ENCODE measurements around the gene ITGB2.

The ITGB2 gene

DNA sequence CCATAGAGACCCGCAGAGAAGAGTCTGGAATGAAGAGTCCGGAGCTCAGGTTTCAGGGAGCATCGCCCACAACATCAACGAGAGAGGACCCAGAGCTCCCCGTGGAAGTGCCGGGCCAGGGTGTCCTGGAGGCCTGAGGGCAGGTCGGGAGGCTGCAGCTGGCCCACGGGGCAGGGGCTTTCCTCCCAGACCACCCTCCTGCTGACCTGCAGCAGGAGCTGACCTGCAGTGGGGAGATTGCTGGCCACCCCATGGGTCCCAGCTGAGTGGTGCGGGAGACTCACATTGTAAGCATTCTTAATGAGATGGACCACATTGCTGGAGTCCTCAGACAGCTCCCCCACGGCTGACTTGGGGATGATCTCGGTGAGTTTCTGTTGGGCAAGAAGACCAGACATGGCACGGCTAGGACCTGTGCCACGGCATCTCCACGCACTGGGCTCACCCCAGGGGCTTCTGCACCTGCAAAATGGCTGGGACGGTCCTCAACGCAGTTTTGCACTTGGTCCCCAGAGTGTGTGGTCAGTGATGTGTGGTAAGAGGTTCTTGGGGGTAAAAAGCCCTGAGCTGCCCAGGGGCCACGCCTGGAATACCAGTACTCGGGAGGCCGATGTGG lies 25.9 kb downstream of the ITGB2 start:
- no peak for DNase-seq

DNA sequence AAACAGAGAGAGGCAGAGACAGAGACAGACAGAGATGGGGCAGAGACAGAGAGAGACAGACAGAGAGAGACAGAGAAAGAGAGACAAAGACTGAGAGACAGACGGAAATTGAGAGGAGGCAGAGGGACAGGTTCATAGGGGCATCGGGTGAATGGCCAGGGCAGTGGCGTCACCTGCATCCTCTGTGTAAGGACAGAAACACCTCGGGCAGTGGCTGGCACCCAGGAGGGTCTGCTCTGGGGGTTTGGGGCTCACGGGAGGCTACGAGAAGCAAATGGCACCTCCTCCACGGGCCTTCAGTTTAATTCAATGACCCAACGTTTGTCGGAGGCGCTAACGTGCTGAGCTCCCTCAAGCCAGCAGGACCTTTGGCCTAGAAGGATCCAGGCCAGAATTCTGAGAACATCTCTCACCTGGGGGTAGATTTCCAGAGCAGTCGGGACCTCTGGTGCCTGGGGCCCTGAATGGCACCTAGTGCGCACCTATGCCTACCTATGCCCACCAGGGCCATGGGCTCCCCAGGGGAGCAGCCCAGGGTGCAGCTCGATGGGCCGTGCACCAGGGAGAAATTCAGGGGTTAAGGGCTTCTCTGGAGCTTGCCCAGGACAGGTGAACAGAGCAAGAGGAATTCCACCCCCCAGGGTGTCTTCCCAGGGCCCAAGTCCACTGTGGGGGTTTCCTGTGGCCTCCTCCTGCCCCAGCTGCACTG lies 26.6 kb downstream of the ITGB2 start:
- DNase-seq: no peak

DNA sequence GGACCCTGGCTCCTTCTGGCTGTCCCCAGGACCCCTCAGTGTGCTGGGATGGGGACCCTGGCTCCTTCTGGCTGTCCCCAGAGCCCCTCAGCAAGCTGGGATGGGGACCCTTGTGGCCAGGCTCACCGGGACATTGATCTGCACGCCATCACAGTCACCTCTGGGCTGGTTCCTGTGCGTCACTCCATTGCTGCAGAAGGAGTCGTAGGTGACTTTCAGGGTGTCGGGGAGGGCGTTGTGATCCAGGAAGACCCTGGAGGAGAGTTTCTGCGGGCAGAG lies 27.5 kb downstream of the ITGB2 start:
- no peak for DNase-seq

DNA sequence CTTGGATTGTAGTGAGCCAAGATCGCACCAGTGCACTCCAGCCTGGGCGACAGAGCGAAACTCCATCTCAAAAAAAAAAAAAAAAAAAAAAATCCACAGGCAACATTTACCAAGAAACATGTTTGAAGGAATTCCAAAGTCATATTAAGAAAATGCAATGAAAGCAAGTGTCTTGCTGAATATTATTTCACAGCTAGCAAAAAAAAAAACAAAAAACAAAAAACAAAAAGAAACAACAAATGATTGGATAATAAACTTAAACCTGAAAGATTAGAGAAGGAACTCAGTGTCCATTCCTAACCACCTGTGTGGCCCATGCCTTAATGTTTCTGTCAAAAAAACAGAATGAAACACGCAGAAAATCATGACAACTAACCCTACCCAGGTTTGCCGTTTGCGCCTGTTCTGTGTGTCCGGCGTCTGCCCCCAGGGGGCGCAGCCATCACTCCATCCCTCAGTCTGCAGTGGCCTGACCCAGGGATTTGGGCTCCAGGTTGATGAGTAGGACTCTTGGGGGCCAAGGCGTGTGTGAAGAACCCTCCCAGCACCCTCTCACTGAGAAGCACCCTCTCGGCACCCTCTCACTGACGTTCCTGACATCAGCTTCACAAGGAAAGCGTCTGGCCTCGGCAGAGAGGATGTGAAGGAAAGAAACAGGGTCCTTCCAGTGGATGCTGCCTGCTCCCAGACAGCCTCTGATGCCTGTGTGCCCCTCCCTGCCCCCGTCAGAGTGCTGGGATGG lies 28.0 kb downstream of the ITGB2 start:
- no peak for DNase-seq

DNA sequence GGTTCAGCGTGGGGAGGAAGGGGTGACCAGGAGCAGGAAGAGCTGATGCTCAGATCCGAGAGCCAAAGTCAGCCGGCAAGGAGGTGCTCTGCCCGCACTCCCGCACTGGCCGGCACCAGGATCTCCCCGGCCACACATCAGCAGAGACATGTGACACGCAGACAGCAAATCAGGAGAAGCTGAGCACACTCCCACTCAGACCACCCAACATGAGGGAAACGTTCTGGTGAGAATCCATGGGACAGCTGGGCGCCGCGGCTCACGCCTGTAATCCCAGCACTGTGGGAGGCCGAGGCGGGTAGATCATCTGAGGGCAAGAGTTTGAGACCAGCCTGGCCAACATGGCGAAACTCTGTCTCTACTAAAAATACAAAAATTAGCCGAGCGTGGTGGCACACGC lies 28.6 kb downstream of the ITGB2 start:
- no peak for DNase-seq

DNA sequence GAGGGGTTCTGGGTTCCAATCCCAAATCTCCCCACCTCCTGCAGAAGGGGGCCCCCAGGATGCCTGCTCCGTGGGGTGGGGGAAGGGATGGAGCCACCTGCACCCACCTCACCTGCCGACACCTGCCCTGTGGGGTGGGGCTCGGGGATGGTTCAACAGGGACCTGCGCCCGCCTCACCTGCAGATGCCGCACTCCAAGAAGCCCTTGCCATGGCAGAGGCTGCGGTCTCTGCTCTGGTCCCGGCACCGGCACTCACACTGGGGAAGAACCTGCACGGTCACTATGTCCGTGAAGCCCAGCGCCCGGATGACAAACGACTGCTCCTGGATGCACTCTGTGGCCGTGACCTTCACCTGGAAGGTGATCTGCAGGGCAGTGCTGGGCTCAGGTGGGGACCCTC lies 29.1 kb downstream of the ITGB2 start:
- no peak for DNase-seq

DNA sequence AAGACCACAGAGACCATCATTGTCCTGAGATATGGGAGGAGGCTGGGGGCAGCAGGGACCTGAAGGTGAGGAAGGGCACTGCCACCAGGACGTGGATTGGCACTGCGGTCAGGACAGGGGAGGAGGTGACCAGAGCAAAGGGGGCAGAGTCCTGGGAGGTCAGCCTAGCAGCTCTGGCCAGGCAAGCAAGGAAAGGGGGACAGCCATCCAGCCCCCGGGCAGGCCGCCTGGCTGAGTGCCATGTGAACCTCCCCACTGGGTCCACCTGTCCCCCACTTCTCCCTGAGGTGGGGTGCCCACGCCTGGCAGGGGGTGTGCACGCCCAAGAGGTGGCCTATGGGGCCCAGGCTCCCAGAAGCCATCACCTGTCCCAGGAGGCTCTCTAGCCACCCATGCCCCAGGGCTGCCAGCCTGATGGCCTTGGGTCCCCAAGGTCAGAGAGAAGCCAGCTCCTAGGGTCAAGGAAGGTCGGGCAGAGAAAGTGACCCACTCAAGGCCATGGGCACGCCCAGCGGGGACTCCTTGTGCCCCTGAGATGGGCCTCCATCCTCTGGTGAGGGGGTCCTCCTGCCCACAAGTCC lies 29.6 kb downstream of the ITGB2 start:
- no peak for DNase-seq

DNA sequence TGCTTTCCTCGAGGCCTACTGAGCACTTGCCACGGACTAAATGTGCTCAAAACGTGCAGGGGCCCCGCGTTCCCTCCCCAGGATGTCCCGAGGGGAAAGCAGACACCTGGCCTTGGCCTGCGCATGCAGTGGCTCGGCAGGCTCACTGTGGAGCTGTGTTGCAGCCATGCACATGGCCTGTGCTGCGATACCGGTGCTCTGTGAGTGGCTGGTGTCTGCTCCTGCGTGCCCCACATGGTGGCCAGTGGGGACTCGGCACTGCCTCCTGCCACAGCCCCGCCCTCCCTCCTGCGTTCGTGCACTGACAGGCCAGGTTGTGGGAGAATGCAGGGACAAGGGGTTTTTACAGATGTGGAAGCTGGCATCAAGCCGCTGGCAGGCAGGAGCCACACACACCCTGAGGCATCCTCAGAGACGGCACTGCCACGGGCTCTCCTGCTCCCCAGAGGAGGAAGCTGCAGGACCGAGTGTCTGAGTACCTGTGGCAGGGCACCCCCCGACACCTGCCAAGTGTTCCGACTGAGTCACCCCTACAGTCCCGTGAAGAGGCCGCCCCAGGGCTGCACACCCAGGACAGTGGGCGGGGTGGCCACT lies 30.3 kb downstream of the ITGB2 start:
- no peak for DNase-seq

DNA sequence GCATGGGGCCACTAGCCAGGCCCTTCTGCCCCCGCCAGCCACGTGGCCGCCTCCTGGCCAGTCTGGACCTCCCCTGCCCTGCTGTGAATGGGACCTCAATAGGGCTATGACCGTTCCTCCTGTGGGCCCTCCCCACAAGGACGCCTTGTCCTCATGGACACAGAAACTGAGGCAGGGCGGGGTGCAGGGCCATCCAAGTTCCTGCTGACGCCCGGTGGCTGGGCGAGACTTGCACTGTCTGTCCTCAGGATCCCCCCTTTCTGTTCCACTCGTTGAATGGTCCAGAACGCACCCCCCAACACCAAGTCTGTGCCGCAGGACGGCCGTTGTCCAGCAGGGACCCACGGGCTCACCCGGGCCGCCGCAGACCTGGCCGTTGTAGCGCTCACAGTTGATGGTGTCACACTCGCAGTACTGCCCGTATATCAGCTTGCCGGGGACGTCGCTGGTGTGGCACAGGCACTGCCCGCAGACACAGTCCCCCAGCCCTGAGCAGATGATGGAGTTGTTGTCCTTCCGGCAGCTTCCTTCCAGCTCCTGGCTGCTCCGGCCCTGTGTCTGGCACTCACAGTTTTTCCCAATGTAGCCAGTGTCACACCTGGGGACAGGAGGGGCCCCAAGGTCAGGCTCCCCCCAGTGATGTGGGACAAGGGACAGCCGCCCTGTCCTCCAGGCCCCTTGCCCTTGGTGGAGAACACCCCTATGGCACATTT lies 30.9 kb downstream of the ITGB2 start:
- no peak for DNase-seq

DNA sequence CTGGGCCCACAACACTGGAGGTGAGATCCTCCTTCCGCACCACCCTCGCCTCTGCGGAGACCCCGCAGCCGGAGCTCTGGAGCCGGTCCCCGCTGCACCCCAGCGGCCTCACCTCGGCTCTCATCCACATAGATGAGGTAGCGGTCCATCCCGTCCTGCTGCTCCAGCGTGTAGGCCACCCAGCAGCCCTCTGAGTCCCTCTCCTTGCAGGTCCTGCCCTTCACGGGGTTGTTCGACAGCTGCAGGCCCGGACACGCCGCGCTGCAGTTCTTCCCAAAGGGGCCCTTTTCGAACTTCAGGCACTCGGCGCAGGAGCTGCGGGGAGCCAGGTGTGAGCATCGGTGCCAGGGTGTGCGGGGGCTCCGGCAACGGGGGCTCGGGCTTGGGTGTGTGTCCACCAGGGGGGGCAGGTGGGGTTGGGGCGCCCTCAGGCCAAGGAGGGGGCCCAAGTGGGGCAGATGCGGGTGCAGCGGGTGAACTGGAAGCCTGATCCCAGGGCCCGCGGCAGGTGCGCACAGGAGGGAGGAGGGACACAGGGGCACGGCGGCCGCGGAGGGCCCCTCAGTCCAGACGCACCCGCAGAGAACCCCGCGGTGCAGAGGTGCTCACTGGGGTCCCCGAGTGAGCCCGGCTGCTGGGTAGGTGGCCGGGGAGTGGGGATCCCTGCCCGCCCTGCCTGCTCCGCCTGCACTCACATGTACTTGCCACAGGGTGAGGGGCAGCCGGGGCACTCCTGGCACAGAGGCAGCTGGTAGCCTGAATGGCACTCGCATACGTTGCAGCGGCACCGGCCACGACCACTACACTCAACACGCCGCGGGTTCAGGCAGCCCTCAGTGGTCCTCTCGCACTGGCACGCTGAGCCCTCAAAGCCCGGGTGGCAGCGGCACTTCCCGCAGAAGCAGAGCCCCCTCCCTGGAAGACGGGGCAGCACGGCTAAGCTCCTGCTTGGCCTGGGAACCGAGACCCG lies 31.8 kb downstream of the ITGB2 start:
- no peak for DNase-seq

DNA sequence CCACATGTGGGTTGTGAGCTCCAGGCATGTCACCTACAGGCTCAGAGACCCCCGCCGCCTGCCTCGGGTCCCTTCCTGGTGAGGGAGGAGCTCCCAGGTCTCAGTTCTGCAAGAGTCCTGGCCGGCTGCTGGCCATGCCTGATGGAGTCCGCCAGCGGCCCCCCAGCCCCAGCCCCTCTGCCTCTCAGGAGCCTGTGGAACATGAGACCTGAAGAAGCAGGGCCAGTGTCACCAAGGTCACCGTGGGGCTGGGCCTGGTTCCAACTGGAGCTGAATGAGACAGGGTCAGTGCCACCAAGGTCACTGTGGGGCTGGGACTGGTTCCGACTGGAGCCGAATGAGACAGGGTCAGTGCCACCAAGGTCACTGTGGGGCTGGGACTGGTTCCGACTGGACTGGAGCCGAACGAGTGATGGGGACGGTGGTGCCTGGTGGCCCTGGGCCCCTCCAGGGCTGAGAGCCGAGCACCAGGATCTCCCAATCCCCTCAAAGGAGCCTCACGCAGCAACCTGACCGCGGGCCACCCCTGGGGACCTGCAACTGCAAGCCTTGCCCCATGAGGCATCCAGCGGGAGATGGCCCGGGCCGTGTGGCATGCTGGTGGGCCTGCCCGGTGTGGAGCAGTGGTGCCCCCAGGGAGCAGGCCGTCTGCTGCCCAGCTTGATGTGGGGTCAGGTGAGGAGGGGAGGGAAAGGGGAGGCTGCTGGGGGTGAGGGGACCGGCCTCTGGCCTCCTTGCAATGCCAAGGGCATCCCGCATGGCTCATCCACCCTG lies 32.7 kb downstream of the ITGB2 start:
- DNase-seq: no peak

DNA sequence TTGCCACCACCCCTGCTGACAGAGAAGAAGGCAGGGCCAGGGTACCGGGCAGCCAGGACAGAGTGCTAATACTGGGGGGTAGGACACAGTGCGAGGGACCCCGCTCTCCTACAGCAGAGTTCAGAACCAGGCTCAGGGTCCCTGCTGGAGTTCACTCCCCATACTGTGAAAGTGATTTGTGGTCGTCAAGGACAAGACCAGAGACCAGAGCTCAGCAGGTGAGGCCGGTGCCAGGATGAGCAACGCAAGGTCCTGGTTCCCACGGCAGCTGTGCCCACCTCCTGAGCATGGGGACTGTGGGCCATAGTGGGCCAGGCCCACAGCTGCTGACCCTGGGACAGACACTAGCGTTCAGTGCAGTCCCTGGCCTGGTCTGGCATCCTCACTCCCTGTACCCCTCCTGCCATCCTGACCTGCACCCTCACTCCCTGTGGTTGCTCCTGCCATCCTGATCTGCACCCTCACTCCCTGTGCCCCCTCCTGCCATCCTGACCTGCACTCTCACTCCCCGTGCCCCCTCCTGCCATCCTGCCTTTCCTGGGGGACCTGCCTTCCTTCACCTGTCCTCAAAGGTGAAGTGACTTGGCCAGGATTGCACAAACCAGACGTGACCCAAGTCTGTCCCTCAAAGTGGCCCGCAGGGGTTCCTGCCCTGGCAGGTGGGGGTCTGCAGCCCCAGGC lies 33.4 kb downstream of the ITGB2 start:
- DNase-seq: no peak

DNA sequence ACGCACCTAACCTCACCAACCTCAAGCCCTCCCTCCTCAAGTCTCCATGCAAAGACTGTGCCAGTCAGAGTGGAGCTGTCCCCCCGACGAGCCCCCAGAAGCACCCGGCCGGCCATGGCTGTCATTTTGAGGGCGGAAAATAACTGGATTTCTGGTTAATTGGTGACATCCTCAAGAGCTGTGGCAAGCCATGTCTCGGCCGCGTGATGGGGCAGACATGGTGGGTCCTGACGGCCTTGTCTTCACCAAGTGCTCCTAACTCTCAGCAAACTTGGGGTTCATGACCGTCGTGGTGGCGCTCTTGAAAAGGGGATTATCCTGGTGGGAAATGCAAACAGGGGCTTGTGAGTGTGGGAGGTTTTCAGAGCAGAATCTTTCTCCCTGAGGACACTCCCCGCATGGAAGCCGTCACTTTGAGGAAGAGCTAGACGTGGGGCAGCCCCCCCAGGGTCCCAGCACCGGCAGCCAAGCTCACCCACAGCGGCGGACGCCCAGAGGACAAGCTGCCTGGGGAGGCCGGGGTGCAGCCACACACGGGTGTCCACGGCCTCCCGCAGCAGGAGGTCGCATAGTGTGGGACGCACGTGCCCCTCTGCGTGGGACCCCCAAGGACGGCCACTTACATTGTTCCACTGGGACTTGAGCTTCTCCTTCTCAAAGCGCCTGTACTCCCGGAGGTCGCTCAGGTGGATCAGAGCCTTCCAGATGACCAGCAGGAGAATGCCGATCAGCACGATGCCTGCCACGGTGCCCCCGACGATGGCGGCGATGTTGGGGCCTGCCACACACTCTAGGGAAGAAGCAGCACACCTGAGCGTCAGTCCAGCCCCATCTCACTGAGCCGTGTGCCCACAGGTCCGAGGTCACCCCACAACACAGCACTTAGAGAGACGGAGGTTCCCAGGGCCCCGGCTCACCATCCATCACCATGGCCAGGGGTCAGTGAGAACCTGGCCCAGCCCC lies 34.3 kb downstream of the ITGB2 start:
- no peak for DNase-seq

DNA sequence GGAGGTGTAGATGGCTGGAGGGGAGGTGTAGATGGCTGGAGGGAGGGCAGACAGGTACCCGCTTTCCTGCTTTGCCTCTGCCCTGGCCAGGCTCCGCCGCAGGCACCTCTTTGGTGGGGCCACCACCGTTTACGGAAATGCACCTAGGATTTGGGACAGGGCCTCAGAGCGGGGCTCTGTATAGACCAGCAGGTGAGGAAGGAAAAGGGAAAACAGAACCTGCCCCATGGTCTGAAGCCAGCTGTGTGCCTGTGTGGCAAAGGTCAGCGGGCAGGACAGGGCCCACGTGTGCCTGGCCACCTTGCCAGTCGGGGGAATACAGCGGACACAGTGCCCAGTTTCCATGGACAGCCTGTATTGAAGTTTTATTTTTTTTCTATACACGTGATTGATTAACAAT lies 35.1 kb downstream of the ITGB2 start:
- DNase-seq: no peak

DNA sequence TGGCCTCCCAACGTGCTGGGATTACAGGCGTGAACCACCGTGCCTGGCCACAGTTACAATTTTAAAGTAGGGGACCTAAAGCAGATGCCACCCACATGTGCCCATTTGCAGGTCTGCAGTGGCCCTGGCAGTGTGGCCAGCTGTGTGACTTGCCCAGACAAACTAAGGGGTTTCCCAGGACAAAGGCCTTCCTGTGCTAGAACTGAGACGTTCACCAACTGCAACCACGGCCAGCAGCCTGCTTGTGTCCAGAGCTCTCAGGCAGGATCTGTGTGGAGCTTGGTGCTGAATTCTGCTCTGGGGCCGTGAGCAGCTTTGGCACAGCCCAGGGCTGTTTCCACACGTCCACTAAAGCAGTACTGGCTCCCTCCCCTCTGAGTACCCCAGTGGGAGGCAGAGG lies 36.6 kb downstream of the ITGB2 start:
- no peak for DNase-seq

DNA sequence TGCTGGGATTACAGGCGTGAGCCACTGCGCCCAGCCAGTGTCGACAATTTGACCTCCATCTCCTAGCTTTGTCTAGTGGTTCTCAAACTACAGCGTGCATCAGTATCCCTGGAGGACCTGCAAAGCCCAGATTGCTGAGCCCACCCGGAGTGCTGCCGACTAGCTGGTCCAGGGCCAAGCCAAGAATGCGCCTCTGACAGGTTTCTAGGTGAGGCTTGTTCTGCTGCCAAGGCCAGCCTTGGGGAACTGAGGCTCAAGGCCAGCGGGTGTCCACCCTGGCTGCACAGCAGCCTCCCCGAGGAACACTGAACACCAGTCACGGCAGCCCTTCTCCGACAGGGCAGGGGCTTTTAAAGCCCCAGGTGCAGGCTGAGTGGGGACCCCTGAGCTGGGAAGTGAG lies 37.4 kb downstream of the ITGB2 start:
- DNase-seq: no peak

DNA sequence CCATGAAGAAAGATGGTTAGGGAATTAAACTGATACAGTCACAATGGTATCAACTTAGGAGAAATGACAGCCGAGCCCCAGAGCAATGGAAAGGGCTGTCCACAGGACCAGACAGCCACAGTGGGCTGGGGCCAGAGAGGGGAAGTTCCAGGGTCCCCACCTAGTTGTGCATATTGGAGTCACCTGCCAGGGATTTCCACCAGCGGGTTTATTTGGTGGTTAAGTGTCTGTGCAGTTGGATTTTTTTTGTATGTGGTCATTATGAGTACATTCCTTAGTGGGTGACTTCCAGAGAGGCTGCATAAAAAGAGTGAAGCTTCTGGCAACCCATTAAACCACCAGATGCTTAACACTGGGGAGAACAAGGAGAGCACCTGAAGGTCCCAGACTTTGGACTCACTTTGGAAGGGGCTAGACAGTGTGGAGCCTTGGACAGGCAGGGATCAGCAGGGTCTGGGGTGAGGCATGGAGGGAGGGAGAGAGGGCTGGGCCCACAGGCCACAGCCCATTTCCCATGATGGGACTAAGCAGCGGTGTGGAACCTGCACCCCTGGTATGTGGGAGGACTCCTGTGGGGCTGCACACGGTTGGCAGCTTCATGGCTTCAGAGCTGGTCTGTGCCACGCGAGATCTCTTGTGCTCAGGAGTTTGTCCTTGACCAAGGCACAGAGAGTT lies 39.4 kb downstream of the ITGB2 start:
- DNase-seq: no peak

DNA sequence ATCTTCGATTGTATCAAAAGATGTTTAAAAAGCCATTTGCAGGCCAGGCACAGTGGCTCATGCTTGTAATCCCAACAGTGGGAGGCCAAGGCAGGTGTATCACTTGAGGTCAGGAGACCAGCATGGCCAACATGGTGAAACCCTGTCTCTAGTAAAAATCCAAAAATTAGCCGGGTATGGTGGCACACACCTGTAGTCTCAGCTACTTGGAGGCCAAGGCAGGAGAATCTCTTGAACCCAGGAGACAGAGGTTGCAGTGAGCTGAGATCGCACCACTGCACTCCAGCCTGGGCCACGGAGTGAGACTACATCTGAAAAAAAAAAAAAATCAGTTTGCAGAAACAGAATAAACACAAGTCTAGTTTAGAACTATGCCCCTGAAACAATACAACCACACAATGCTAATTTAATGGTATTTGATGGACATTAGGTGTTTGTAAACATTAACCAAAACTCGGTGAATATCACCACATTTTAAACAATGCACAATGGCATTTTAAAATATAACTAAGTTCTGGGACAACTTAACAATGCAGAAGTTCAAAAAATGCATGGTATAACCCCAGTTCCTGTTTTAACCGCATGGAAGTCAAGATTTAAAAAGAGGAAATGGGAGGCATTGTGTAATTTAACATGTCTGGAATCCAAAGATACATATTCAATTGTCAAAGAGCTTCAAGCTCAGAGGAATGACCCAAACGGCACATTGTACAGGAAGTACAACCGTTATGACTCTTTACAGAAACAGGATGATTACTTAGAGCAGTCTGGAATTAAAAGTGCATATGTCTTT lies 40.1 kb downstream of the ITGB2 start:
- DNase-seq: no peak

All from hippocampal formation (tissue), 2 donors.